Measurements from ENCODE around the gene HESX1. TPM values are rescaled to one million over a fixed set of nuclear protein-coding genes. Genes with fewer than 3 reads are reported as not detected.

HESX1 gene
- polyA plus RNA-seq, 1 experiment, result 0.25 TPM

- POLR2A ChIA-PET, result no interaction called here
Measured at GRCh38 chr3:57152151-57153143, 47.3 kb downstream of the HESX1 start.

GRCh38 chr3:57151749-57152148 is 48.0 kb downstream of the HESX1 start:
- Histone ChIP-seq H3K4me3 (ENCODE audit: low read depth, low read length) (no peak overlapping the region), H3K36me3 (ENCODE audit: control insufficient read depth, insufficient read depth, low read length) (no peaks in the 10 kb centered on the region), H3K27me3 (ENCODE audit: control insufficient read depth, insufficient read depth, low read length) (peaks cover 7% of the 10 kb centered on the region)
- CTCF ChIA-PET, result interaction anchor here (1.1 to 1.3 kb wide), 2 partner anchors 15 to 19 kb away, joined by 3 to 4 read pairs; no protein-coding TSS in a partner anchor
- no peak for DNase-seq (ENCODE audit: low read depth)
- POLR2A ChIA-PET, result no interaction called here
- no peak for TF ChIP-seq CTCF (IDR thresholded peaks at IDR 0.05; ENCODE audit: insufficient read depth, low read depth, low read length)

More at GRCh38 chr3:57152151-57153143, 47.3 kb downstream of the HESX1 start:
- no peak for TF ChIP-seq CTCF (IDR thresholded peaks at IDR 0.05; ENCODE audit: insufficient read depth, low read depth, low read length)
- DNase-seq (ENCODE audit: low read depth), result no peak
- Histone ChIP-seq H3K36me3 (ENCODE audit: control insufficient read depth, insufficient read depth, low read length) (no peaks in the 10 kb centered on the region), H3K27me3 (ENCODE audit: control insufficient read depth, insufficient read depth, low read length) (peaks cover 7% of the 10 kb centered on the region), H3K4me3 (ENCODE audit: low read depth, low read length) (no peak overlapping the region)
- CTCF ChIA-PET, result interaction anchor here (1.1 to 1.3 kb wide), 2 partner anchors 16 to 18 kb away, joined by 3 to 4 read pairs; no protein-coding TSS in a partner anchor

GRCh38 chr3:57151021-57151449 is 48.7 kb downstream of the HESX1 start:
- ChIA-PET POLR2A (no interaction called here), CTCF (interaction anchor here (1.1 to 1.3 kb wide), 2 partner anchors 15 to 19 kb away, joined by 3 to 4 read pairs; no protein-coding TSS in a partner anchor)
- Histone ChIP-seq H3K36me3 (ENCODE audit: control insufficient read depth, insufficient read depth, low read length) (no peaks in the 10 kb centered on the region), H3K27me3 (ENCODE audit: control insufficient read depth, insufficient read depth, low read length) (peaks cover 7% of the 10 kb centered on the region), H3K4me3 (ENCODE audit: low read depth, low read length) (no peak overlapping the region)
- DNase-seq (ENCODE audit: low read depth), result peak; percentile 45
- TF ChIP-seq CTCF (IDR thresholded peaks at IDR 0.05; ENCODE audit: insufficient read depth, low read depth, low read length), result no peak

- Histone ChIP-seq H3K4me3 (ENCODE audit: low read depth, low read length) (no peak overlapping the region), H3K36me3 (ENCODE audit: control insufficient read depth, insufficient read depth, low read length) (no peaks in the 10 kb centered on the region), H3K27me3 (ENCODE audit: control insufficient read depth, insufficient read depth, low read length) (peaks cover 6% of the 10 kb centered on the region)
- ChIA-PET CTCF (interaction anchor here (0.7 kb wide), 1 partner anchor 11 kb away, joined by 3 read pairs; no protein-coding TSS in a partner anchor), POLR2A (no interaction called here)
- no peak for TF ChIP-seq CTCF (IDR thresholded peaks at IDR 0.05; ENCODE audit: insufficient read depth, low read depth, low read length)
- DNase-seq (ENCODE audit: low read depth), result no peak
Measured at GRCh38 chr3:57150113-57150581, 49.6 kb downstream of the HESX1 start.

Other genes starting within 250 kb of the HESX1 start
- gene SPATA12, start 139.3 kb downstream of the HESX1 start, polyA plus RNA-seq (2011; rRNA removed), result not detected in 2 replicates
- gene IL17RD, start 34.6 kb downstream of the HESX1 start, polyA plus RNA-seq (2011; rRNA removed), result 0.40 and 0.60 TPM in 2 replicates
- 14.1 and 20.6 TPM in 2 replicates for gene APPL1, start 27.8 kb upstream of the HESX1 start, polyA plus RNA-seq (2011; rRNA removed)
- gene ASB14, start 92.7 kb upstream of the HESX1 start, polyA plus RNA-seq (2011; rRNA removed), result not detected in 2 replicates

Data from BJ (cell line).